Measurements from ENCODE around the gene MLNR.

MLNR gene, protein sequence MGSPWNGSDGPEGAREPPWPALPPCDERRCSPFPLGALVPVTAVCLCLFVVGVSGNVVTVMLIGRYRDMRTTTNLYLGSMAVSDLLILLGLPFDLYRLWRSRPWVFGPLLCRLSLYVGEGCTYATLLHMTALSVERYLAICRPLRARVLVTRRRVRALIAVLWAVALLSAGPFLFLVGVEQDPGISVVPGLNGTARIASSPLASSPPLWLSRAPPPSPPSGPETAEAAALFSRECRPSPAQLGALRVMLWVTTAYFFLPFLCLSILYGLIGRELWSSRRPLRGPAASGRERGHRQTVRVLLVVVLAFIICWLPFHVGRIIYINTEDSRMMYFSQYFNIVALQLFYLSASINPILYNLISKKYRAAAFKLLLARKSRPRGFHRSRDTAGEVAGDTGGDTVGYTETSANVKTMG

DNA sequence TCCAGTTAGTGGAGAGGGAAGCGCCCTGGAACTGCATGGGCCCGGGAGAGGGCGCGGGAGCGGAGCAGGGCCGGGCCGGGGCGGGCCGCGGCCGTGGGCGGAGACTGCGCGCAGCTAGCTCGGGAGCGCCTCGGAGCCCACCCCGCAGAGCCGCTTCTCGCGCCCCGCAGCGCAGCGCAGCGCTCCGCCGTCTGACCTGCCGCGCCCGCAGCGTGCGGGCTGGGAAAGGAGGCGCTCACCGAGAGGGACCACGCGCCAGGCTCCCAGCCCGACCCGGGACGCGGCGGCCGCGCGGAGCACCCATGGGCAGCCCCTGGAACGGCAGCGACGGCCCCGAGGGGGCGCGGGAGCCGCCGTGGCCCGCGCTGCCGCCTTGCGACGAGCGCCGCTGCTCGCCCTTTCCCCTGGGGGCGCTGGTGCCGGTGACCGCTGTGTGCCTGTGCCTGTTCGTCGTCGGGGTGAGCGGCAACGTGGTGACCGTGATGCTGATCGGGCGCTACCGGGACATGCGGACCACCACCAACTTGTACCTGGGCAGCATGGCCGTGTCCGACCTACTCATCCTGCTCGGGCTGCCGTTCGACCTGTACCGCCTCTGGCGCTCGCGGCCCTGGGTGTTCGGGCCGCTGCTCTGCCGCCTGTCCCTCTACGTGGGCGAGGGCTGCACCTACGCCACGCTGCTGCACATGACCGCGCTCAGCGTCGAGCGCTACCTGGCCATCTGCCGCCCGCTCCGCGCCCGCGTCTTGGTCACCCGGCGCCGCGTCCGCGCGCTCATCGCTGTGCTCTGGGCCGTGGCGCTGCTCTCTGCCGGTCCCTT is at the start of gene MLNR:
MLNR (plus strand) TSS at position 303 of the 820 bp plus-strand sequence; CDS start at position 303, 0 bp downstream.
- Histone ChIP-seq H3K9me3 (ENCODE audit: low read length) (peaks cover 10% of the 10 kb centered on the region), H2AFZ (ENCODE audit: low read depth, low read length) (peak within 1 kb of the TSS; percentile 64), H3K4me1 (ENCODE audit: insufficient read depth, low read length) (no peaks in the 10 kb centered on the region), H3K36me3 (ENCODE audit: insufficient read depth, low read length) (no peaks in the 10 kb centered on the region), H3K27me3 (ENCODE audit: insufficient read depth, low read length) (peaks cover 57% of the 10 kb centered on the region), H3K4me3 (ENCODE audit: low read length) (peak within 1 kb of the TSS; percentile 34)

- Histone ChIP-seq H3K4me3 (ENCODE audit: low read length) (no peak overlapping the region), H3K4me1 (ENCODE audit: insufficient read depth, low read length) (no peaks in the 10 kb centered on the region), H3K27me3 (ENCODE audit: insufficient read depth, low read length) (no peaks in the 10 kb centered on the region), H3K9me3 (ENCODE audit: low read length) (peaks cover 1% of the 10 kb centered on the region), H3K36me3 (ENCODE audit: insufficient read depth, low read length) (peaks cover 48% of the 10 kb centered on the region), H2AFZ (ENCODE audit: low read depth, low read length) (no peak overlapping the region)
Measured at GRCh38 chr13:49171359-49171758, 48.8 kb upstream of the MLNR start.

DNA sequence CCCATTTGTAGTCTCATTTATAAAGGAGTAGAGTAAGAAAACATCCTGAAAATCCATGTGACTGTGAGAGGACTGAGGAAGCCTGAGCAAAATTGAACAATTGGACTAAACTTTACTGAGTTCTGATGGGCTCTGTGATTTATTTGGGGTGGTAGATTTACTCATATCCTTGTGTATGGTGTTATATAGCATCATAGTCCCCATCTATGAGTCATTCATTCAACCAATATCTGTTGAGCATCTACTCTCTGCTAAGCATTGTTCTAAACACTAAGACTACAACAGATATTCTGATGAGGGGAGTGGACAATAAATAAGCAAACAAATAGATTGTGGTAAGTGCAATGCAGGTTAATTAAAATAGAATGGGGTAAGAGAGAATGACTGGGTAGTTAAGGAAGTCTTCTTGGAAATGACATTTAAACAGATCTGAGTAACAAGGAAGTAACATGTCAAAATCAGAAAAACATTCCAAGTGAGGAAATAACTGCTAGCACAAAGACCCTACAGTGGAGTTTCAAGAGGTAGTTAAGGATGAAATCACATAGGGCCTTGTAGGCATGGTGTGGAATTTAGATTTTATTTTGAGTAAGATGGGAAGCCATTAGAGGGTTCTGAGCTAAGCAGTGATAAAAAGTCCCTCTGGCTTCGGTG is 36.3 kb upstream of the MLNR start:
- no peak overlapping the region for H2AFZ ChIP-seq (ENCODE audit: low read depth, low read length)
- no peak overlapping the region for H3K4me3 ChIP-seq (ENCODE audit: low read length)
- no peaks in the 10 kb centered on the region for H3K4me1 ChIP-seq (ENCODE audit: insufficient read depth, low read length)
- H3K36me3 ChIP-seq (ENCODE audit: insufficient read depth, low read length) = peaks cover 71% of the 10 kb centered on the region
- no peaks in the 10 kb centered on the region for H3K9me3 ChIP-seq (ENCODE audit: low read length)
- H3K27me3 ChIP-seq (ENCODE audit: insufficient read depth, low read length) = no peaks in the 10 kb centered on the region

DNA sequence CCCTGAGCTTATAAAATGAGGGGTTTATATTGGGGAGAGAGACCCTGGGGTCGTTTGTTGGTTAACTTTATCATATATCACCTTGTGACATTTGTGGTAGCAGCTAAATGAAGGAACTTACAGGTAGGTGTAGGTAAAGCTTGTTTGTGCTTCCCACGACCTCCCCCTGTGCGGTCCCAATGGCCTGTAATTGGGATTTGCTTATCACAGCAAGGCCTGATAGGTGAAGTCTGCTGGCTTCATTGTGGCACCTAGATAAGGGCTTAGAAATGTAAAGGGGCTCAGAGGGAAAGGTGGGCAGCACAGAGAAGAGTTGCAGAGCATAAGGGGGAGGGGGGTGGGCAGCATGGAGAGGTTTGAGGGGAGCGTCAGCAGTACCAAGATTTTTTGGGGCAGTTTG is 35.5 kb upstream of the MLNR start:
- Histone ChIP-seq H3K9me3 (ENCODE audit: low read length) (no peaks in the 10 kb centered on the region), H3K4me3 (ENCODE audit: low read length) (no peak overlapping the region), H3K4me1 (ENCODE audit: insufficient read depth, low read length) (no peaks in the 10 kb centered on the region), H3K27me3 (ENCODE audit: insufficient read depth, low read length) (no peaks in the 10 kb centered on the region), H2AFZ (ENCODE audit: low read depth, low read length) (no peak overlapping the region), H3K36me3 (ENCODE audit: insufficient read depth, low read length) (peaks cover 70% of the 10 kb centered on the region)

- Histone ChIP-seq H3K27me3 (ENCODE audit: insufficient read depth, low read length) (no peaks in the 10 kb centered on the region), H3K4me3 (ENCODE audit: low read length) (no peak overlapping the region), H3K4me1 (ENCODE audit: insufficient read depth, low read length) (no peaks in the 10 kb centered on the region), H2AFZ (ENCODE audit: low read depth, low read length) (no peak overlapping the region), H3K36me3 (ENCODE audit: insufficient read depth, low read length) (peaks cover 65% of the 10 kb centered on the region), H3K9me3 (ENCODE audit: low read length) (no peaks in the 10 kb centered on the region)
Measured at GRCh38 chr13:49185264-49185663, 34.9 kb upstream of the MLNR start.

GRCh38 chr13:49190901-49191300 is 29.2 kb upstream of the MLNR start:
- Histone ChIP-seq H3K4me3 (ENCODE audit: low read length) (no peak overlapping the region), H3K36me3 (ENCODE audit: insufficient read depth, low read length) (peaks cover 77% of the 10 kb centered on the region), H3K9me3 (ENCODE audit: low read length) (no peaks in the 10 kb centered on the region), H2AFZ (ENCODE audit: low read depth, low read length) (no peak overlapping the region), H3K4me1 (ENCODE audit: insufficient read depth, low read length) (no peaks in the 10 kb centered on the region), H3K27me3 (ENCODE audit: insufficient read depth, low read length) (no peaks in the 10 kb centered on the region)

- H3K36me3 ChIP-seq (ENCODE audit: insufficient read depth, low read length) = peaks cover 68% of the 10 kb centered on the region
- no peaks in the 10 kb centered on the region for H3K27me3 ChIP-seq (ENCODE audit: insufficient read depth, low read length)
- no peaks in the 10 kb centered on the region for H3K4me1 ChIP-seq (ENCODE audit: insufficient read depth, low read length)
- H2AFZ ChIP-seq (ENCODE audit: low read depth, low read length) = no peak overlapping the region
- no peaks in the 10 kb centered on the region for H3K9me3 ChIP-seq (ENCODE audit: low read length)
- H3K4me3 ChIP-seq (ENCODE audit: low read length) = no peak overlapping the region
Measured at GRCh38 chr13:49206641-49207040, 13.5 kb upstream of the MLNR start.

GRCh38 chr13:49208619-49209018 is 11.5 kb upstream of the MLNR start:
- Histone ChIP-seq H3K4me1 (ENCODE audit: insufficient read depth, low read length) (no peaks in the 10 kb centered on the region), H3K9me3 (ENCODE audit: low read length) (no peaks in the 10 kb centered on the region), H3K36me3 (ENCODE audit: insufficient read depth, low read length) (peaks cover 50% of the 10 kb centered on the region), H2AFZ (ENCODE audit: low read depth, low read length) (no peak overlapping the region), H3K4me3 (ENCODE audit: low read length) (no peak overlapping the region), H3K27me3 (ENCODE audit: insufficient read depth, low read length) (no peaks in the 10 kb centered on the region)

GRCh38 chr13:49210114-49210513 is 10.0 kb upstream of the MLNR start:
- H3K36me3 ChIP-seq (ENCODE audit: insufficient read depth, low read length) = peaks cover 36% of the 10 kb centered on the region
- no peaks in the 10 kb centered on the region for H3K27me3 ChIP-seq (ENCODE audit: insufficient read depth, low read length)
- peaks cover 5% of the 10 kb centered on the region for H3K4me1 ChIP-seq (ENCODE audit: insufficient read depth, low read length)
- no peak overlapping the region for H3K4me3 ChIP-seq (ENCODE audit: low read length)
- no peak overlapping the region for H2AFZ ChIP-seq (ENCODE audit: low read depth, low read length)
- no peaks in the 10 kb centered on the region for H3K9me3 ChIP-seq (ENCODE audit: low read length)

DNA sequence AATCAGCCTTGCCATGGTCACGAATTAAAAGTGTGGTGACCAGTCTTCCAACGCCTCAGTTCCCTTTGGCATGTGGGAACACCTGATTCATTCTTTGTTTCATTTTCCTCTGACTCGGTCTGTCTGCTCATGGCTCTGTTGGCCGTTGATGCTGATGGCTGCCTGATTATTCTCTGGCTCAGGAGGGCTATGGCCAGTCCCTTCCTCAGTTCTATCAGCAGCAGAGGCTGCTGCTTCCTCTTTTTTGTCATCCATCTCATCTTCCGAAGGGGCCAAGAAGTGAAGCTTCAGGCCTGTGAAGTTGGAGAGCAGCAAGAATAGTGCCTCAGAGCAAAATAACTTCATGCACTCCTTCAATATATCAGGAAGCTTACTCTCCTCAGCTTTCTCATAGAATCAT is 9.5 kb upstream of the MLNR start:
- Histone ChIP-seq H3K4me1 (ENCODE audit: insufficient read depth, low read length) (peaks cover 5% of the 10 kb centered on the region), H2AFZ (ENCODE audit: low read depth, low read length) (no peak overlapping the region), H3K4me3 (ENCODE audit: low read length) (no peak overlapping the region), H3K27me3 (ENCODE audit: insufficient read depth, low read length) (no peaks in the 10 kb centered on the region), H3K36me3 (ENCODE audit: insufficient read depth, low read length) (peaks cover 33% of the 10 kb centered on the region), H3K9me3 (ENCODE audit: low read length) (no peaks in the 10 kb centered on the region)

GRCh38 chr13:49213539-49213938 is 6.6 kb upstream of the MLNR start:
- peaks cover 3% of the 10 kb centered on the region for H3K9me3 ChIP-seq (ENCODE audit: low read length)
- no peak overlapping the region for H3K4me3 ChIP-seq (ENCODE audit: low read length)
- H3K36me3 ChIP-seq (ENCODE audit: insufficient read depth, low read length) = peaks cover 10% of the 10 kb centered on the region
- H2AFZ ChIP-seq (ENCODE audit: low read depth, low read length) = no peak overlapping the region
- H3K27me3 ChIP-seq (ENCODE audit: insufficient read depth, low read length) = peaks cover 19% of the 10 kb centered on the region
- peaks cover 5% of the 10 kb centered on the region for H3K4me1 ChIP-seq (ENCODE audit: insufficient read depth, low read length)

DNA sequence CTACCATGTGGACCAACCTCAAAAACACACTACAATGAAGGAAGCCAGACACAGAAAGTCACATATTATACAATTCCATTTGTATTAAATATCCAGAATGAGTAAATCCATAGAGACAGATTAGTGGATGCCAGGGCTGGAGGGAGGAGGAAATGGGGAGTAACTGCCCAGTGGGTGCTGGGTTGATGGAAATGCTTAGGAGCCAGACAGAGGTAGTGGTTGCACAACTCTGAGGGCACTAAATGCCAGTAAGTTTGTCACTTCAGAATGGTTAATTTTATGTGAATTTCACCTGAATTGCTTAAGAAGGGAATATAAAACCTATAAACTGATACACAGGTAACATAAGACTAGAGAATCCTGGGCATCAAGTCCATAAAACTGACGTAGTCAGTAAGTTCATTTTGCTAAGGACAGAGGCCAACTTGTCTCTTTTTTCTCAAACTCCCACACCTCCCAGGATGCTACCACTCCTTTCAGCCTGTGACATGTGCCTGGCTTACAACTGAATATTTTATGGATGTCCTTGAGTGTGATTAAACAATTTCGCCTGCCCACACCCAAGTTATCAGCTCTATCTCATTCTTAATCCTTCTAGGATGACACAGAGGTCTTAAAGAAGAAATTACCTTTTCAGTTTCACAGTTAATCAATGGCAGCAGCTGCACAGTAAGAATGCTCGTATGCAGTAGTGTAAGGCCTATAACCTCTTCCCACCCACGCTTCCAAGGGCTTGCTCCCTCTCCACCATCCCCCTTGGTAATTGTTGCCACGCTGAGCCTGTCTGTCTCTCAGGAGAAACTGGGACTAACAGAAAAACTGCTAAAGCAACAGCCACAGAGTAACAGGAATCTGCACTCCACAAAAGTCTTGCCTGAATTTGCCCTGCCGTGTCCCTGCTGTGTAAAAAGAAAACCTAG is 5.9 kb upstream of the MLNR start:
- H3K36me3 ChIP-seq (ENCODE audit: insufficient read depth, low read length) = peaks cover 6% of the 10 kb centered on the region
- H3K9me3 ChIP-seq (ENCODE audit: low read length) = peaks cover 4% of the 10 kb centered on the region
- H2AFZ ChIP-seq (ENCODE audit: low read depth, low read length) = no peak overlapping the region
- H3K27me3 ChIP-seq (ENCODE audit: insufficient read depth, low read length) = peaks cover 25% of the 10 kb centered on the region
- no peak overlapping the region for H3K4me3 ChIP-seq (ENCODE audit: low read length)
- peaks cover 5% of the 10 kb centered on the region for H3K4me1 ChIP-seq (ENCODE audit: insufficient read depth, low read length)
